GM19023 (cell line): ENCODE data around the gene SPDYE16.
"Not testable (repeated sequence)": the region's sequence is repeated elsewhere in the genome, so short reads cannot be mapped to it uniquely, and the experiment has no call there.

Source experiments
- ATAC-seq: cut with Tn5 transposase; IDR thresholded peaks from one replicate; pipeline ENCODE4 v1.9.1; 2021; ENCODE audit warnings: mild to moderate bottlenecking, moderate library complexity; ENCODE audit not compliant: unreplicated experiment

Gene SPDYE16

DNA sequence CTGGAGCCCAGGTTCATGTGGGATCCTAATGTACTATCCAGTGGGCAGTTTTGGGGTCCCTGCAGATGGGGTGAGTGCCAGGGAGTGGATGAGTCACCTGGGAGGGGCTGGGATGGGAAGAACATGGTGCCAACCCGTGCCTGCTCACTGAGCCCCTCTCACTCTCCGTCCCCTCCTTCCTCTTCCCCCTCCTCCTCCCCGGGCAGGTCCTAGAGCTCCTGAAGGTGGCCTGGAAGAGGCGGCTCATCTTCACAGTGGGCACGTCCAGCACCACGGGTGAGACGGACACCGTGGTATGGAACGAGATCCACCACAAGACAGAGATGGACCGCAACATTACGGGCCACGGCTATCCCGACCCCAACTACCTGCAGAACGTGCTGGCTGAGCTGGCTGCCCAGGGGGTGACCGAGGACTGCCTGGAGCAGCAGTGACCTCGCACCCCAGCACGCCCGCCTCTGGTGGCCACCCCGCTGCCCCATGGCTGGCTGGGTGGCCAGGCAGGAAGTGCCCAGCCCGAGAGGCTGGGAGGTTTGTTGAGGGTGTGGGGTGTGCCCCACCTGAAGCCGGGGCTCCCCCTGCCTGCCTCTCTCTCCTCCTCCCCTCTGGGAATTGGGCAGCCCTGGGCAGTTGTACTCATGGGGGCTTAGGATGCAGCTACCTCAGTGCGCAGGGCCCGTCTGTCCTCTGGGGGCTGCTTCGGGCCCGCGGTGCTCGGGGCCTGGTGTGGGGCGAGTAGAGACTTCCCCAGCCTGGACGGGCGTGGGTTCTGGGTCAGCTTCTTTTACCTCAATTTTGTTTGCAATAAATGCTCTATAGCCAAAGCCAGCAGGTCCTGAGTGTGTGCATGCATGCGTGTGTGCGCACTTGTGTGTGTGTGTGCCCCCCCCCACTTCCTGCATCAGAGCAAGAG lies 37.7 kb downstream of the SPDYE16 start:
- no peak for ATAC-seq

DNA sequence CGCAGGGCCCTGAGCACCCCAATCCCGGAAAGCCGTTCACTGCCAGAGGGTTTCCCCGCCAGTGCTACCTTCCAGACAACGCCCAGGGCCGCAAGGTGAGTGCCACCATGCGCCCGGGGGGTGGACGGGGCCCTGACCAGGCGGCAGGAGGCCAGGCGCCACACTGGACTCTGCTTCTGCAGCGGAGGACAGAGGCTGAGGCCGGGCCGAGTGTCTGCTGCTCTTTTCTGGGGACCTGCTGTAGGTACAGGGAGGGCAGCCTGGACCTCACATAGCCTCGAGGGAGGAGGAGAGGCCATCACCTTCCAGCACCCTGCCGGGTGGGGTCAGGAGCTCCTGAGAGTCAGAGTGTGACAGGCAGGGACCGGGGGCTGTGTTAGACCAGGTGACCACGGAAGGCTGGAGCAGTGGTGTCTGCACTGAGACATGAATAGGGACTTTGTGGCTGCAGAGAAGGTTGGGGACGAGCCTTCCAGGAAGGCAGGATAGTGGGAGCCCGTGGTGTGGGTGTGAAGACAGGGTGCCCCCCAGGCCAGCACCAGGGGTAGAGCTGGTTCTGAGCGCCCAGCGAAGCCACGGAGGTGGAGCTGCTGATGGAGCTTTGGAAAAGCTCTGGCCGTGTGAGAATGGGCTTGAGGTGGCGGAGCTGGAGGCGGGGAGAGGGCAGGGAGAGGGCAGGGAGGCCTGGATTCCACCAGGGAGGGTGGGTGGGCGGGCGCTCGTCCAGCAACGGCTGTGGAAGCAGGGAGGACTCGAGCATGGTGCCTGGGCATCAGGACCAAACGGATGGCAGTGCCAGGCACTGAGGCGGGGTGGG lies 38.5 kb downstream of the SPDYE16 start:
- not testable (repeated sequence) for ATAC-seq

DNA sequence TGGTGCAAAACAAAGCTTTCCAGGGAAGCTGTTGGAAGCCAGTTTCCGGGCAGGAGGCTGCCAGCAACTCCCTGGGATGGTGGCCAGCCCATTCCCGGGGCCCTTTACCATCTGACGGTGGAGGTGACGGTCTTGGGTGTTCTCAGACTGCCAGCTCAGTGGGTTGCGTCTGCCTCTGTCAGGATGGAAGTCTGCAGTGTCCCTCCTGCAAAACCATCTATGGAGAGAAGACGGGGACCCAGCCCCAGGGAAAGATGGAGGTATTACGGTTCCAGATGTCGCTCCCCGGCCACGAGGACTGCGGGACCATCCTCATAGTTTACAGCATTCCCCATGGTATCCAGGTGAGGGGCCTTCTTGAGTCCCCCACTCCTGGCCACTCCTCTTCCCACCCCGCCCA lies 39.9 kb downstream of the SPDYE16 start:
- not testable (repeated sequence) for ATAC-seq

DNA sequence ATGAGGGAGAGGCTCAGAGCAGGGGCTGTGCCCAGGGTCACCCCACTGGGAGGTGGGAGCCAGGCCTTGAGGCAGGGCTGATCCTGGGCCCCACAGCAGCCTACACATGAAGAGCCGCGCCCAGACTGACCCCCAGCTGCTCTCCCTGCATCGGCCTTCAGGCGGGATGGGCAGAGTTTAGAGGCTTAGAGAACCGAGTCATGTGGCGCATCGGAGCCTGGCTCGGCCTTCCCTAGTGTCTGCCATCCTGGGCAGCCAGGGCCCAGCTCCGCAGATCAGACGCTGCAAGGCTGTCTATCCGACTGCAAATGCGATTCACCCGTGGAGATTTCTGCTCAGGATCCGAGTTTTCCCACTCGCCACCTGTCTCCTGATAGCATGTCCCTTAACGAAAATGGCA lies 40.3 kb downstream of the SPDYE16 start:
- ATAC-seq = not testable (repeated sequence)

DNA sequence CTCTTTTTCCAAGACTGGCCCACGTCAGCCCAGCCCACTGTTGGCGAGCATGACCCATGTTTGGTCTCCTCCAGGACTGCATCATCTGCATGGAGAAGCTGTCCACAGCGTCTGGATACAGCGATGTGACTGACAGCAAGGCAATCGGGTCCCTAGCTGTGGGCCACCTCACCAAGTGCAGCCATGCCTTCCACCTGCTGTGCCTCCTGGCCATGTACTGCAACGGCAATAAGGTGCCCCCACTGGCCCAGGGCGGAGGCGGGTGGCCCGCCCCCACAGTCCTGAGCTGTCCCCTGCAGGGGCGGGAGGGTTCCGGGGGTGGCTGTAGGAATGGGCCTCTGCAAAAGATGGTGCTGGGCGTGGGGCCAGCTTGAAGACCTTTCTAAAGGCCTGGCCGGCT lies 40.9 kb downstream of the SPDYE16 start:
- not testable (repeated sequence) for ATAC-seq

DNA sequence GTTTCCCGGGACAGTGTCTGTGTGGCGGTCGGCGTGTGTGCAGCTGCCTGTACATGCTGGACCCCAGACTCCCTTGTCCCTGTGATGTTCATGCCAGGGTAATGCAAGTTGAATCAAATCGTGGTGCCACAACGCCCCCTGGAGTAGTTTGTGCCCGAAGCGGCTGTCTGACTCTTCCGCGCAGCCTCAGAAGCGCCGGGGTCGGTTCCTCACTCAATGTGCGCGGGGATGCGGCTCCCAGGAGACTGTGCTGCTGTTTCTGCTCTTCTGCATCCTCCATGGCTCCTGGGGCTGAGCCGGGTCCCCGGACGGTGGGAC lies 43.2 kb downstream of the SPDYE16 start:
- ATAC-seq = not testable (repeated sequence)

DNA sequence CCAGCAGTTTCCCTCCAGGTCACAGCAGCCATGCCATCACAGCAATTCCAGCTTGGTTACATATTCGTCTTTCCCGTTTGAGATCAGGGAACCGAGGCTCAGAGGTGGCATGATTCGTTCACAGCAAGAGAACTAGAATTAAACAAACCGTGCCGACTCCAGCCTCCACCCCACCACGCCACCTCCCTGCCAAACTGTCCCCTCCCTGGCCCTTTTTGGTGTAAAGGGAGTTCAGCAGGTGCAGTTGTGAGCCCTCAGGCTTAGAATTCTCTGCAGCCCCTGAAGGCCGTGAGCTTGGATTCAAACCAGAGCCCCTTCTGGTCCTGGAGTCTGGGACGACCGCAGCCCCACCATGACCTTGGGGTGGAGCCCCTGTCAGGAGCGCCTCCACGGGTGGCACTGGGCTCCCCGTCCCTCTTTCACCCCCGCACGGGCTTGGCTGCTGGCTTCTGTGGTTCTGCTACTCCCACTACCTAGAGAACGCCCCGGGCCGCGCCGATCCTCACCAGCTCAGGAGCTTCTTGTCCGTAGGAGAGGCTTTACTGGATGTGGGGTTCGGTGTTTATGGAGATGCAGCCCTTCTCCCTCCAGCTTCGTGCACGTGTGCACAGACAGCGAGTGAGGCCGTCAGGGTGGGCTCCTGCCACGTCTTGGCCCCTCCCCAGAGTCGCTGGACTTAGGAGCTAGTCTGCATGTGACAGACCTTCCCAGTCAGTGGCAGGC lies 43.7 kb downstream of the SPDYE16 start:
- not testable (repeated sequence) for ATAC-seq

DNA sequence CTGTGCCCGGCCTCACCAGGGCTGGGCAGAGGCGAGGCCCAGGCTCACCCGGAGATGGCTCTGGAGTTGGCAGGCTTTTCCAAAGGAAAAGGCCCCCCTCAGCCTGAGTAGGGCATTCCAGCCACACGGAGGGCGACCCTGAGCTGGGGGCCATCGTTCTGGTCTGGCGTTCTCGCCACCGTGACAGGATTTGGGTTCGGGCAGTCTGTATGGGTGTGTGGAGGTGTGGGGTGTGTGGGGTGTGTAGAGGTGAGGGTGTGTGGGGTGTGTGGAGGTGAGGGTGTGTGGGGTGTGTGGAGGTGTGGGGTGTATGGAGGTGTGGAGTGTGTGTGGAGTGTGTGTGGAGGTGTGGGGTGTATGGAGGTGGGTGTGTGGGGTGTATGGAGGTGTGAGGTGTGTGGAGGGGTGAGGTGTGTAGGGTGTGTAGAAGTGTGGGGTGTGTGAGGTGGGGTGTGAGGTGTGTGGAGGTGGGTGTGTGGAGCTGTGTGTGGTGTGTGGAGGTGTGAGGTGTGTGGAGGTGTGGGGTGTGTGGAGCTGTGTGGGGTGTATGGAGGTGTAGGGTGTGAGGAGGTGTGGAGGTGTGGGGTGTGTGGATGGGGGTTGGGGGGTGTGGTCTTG lies 44.4 kb downstream of the SPDYE16 start:
- not testable (repeated sequence) for ATAC-seq

DNA sequence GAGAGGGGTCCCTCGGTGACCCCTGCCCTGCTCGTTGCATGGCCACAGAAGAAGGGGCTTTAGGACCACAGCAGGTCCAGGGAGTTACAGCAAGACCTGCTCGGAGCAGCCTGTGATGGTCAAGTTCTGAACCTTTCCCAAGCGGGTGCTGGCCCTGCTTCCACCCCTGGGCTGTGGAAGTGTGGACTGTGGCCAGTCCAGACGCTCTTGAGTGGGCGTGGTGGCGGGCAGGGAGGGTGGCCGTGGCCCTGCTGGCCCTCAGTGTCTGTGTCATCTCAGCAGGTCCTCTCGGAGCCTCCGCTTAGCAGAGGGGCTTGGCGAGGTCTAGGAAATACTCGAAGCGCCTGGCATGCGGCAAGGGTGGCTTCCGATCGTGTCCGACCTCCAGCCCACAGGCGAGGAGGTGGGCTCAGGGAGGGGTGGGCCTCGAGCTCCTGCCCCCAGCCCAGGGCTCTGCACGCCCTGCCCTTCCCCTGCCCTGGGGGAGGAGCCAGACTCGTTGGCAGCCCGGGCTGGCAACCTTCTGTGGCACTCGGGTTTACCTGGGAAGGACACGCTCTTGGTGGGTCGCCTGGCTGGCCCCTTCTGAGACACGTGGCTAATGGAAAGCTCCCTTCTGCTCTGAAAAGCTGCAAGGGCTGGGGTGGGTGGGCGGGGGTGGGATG lies 45.0 kb downstream of the SPDYE16 start:
- ATAC-seq = not testable (repeated sequence)

DNA sequence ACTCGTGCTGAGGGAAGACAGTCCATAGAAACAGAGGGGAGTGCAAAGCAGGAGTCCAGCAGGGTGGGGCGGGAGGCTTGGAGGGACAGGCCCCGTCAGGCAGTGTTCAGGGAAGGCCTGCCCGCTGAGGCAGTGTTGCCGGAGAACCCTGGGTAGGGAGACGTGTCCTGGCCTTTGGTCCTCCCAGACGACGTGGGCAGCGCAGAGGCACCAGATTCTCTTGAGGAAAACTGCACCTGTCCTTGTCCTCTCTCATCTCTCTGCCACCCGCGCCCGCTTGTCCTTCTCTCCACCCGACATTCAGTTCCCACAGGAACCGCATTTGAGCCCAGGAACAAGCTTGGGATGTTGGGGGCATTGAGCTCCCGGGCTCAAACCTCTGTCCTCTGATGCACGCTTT lies 47.4 kb downstream of the SPDYE16 start:
- not testable (repeated sequence) for ATAC-seq

DNA sequence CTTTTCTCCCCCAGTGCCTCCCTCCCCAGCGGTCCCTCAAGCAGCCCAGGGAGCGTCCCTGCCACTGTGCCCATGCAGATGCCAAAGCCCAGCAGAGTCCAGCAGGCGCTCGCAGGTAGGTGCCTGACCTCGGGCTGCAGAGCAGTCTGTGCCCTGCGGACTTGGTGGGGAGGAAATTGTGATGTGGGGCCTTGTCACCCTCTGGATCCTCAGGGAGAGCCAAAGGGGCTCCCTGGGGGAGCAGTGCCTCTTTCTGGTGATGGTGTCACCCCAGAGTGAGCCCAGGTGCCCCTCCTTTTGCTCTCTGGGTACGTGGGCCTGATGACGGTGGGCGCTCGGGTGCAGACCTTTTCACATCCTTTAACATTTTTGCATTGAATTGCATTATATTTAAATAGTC lies 51.0 kb downstream of the SPDYE16 start:
- not testable (repeated sequence) for ATAC-seq

DNA sequence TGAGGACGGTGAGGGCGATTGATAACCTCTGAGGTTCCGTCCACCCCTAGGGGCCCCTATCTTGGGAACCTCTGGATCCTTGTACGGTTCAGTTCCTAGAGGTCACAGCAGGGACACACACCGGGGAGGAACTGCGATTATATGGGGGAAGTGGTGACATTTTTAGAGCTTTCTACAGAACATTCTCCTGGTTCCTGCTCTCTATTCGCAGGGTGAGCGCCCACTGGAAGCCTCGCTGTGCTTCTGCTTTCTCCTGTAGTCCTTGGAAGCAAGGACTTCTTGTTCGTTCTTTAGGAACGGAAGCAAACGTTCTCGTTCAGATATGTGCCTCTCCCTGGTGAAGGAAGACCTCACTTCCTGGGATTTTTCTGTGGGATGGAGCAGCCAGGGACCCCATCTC lies 55.1 kb downstream of the SPDYE16 start:
- not testable (repeated sequence) for ATAC-seq

DNA sequence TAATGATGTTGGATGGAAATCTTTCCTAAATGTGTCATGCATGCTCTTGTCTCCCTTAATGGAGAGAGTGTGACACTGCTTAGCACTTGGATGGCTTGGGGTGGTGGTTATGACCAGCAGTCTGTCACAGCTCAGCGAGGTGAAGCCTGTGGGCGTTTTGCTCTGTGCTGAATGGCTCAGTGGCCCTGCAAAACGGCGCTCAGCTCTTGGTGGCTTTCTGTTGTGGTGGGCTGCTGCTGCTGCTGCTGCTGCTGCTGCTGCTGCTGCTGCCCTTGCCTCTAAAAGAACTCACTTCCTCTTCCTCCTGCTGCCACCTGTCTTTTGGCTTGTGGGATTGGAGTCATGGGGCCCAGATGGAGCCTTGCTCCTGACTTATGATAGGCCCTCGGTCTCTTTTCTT lies 56.5 kb downstream of the SPDYE16 start:
- ATAC-seq = peak; percentile 99

DNA sequence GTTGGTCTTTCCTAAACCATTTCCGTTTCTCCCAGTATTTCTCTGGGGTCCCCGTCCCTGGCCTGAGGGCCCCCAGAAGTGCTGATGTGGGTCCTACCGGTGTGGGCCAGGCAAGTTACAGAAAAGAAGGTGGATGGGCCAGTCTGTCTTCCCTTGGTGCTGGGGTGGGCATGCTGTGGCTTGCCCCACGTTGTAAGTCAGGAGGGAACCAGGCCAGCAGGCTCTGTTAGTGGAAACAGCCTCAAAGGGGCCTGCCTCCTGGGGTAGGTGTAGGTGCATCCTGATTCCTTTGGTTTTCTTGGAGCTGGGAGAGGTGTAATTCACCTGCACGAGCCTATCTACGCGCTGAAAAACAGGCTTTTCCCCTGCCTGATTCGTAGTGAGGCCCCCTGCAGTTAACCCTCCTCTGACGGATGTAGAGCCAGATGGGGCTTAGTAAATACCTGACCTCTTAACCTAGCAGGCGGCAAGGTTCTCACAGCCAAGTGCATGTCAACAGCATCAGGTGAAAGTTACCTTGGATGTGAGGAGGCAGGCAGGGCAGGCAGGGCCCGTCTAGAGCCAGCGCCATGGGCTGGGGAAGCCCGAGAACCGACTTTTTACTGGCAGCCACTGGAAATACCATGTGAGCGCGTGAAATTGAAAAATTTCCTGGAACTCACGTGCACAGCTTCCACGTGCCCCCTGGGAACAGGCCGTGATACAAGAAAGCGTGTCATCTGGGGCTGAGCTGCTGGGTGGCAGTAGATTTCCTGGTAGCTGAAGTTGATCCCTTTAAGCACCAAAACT lies 57.1 kb downstream of the SPDYE16 start:
- peak; percentile 11 for ATAC-seq

DNA sequence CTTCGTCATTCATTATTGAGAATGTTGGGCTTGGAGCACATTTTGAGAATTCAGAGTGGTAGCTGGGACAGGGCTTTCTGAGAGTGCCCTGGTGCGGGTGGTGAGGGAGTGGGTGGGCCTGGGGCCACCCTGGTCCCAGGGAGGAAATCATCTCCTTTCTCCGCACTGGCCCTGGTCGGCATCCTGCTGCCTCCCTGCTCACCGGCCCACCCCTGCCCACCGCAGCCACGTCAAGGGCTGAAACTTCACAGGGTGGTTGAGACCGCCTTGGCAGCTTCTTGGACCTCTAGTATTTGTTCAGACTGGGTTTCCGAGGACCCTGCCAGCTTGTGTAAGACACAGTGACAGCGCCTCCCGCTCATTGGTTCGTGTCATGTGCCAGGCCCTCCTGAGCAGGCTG lies 58.6 kb downstream of the SPDYE16 start:
- not testable (repeated sequence) for ATAC-seq

DNA sequence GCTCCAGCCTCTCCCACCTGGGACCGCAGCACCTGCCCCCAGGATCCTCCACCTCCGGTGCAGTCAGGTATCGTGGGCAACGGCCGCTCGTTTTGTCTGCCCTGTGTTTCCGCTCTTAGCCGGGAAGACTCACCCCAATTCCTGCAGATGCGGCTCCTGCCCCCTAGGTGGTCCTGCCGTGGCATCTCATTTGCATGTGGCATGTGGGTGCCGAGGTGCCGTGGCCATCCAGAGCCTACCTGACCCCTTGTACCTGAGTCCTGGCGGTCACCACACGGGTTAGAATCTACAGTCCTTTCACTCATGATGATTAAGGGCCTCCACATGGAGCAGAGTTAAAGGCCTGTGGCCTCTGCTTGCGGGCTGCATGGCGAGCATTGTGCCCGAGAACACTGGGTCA lies 60.0 kb downstream of the SPDYE16 start:
- ATAC-seq = not testable (repeated sequence)

DNA sequence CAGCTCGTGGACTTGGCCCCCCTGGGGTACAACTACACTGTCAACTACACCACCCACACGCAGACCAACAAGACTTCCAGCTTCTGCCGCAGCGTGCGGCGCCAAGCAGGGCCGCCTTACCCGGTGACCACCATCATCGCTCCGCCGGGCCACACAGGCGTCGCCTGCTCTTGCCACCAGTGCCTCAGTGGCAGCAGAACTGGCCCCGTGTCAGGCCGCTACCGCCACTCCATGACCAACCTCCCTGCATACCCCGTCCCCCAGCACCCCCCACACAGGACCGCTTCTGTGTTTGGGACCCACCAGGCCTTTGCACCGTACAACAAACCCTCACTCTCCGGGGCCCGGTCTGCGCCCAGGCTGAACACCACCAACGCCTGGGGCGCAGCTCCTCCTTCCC lies 60.4 kb downstream of the SPDYE16 start:
- not testable (repeated sequence) for ATAC-seq
